ENCODE results near the gene MRTFA. TPM values are rescaled to one million over a fixed set of nuclear protein-coding genes. Genes with fewer than 3 reads are reported as not detected.

The MRTFA gene
- total and polyA plus RNA-seq, 9 of the 15 experiments (the other 6 are each of a cell fraction or from before 2014, with no cell fraction given) = 0.84 to 21.1 (median 3.7) TPM

DNA sequence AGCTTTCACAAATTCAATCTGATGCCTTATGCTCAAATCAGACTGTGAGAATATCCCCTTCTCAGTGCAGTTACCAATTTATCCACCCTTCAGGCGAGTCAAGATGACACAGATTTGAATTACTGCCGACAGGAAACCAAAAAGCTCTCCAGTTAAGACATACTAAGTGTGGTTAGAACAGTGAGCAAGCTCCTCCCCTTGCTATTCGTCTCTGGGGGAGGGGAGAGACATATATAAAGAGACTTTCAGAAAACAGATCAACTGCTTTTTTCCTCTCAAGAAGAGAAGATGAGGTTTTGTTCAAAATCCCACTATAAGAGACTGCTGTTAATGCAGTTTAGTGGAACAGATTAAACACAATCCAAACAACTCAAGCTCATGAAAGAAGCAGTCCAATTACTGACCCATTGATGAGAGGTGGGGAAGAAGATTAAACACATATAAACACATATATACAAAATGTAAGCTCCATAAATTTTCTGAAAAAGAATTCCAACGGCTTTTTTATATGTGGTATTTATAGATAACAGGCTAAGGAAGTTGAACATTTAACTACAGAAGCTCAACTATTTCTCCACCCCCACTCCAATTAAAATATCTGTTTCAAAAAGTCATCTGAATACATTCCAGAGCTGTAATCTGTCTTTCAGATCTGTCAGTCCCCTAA is 102.7 kb downstream of the MRTFA start (continued):
- no peak for TF ChIP-seq ZNF584 (CRISPR knock-in tag; IDR thresholded peaks at IDR 0.05; ENCODE audit: low read depth)
- 0 out of 2 replicates have a peak, but pooled peaks have one; percentile 69 for TF ChIP-seq ZKSCAN1 (IDR thresholded peaks at IDR 0.05; ENCODE audit: low read depth, low read length)

DNA sequence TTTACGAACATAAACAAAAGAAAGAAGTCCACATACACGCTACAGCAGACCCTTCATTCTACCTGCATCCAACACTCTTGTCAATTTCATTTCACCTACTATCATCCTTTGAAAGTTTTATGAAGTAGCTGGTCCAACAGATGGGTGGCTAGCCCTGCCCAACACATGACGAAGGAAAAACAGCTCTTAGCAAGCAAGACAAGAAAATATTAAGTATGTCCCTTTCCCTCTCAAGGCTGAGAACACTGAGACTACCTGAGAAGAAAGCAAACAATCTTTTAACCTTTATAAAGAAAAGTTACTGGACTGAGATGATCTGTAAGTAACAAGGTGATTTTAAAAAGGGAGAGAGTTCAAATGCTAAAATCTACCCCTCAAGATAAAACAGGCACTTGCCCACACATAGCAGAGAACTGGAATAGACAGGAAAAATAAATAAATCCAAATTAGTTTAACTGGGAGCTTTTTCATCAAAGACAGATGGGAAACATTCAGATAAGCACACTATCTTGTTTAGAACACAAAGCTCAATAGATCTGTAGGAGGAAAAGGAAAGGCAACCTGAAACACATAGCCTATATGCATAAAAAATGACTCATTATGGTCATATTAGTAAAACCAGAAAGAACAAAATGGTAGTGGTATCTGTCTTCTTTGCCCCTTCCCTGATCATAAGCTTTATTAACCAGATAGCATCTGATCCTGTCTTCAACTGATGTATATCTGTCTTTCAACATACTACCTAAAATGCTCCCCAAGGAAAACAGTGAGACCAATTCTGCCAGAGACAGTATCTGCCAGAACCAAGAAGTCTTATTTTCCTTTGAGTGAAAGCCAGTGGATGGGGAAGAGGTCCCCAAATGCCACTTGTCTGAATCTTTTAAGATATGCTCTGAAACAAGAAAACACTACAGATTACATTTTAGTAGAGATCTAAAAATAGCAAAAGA is 104.3 kb downstream of the MRTFA start:
- Histone ChIP-seq H3K79me2 (ENCODE audit: control insufficient read depth, insufficient read depth, low read length) (no peaks in the 10 kb centered on the region), H3K9me1 (ENCODE audit: control insufficient read depth, insufficient read depth, low read length) (no peaks in the 10 kb centered on the region), H3K27me3 (ENCODE audit: control insufficient read depth in 2 of 2, insufficient read depth in 2 of 2, low read length in 2 of 2) (no peaks in the 10 kb centered on the region), H3K36me3 (ENCODE audit: control insufficient read depth, insufficient read depth, low read length) (no peaks in the 10 kb centered on the region), H3K4me2 (ENCODE audit: insufficient read depth, low read length) (no peak overlapping the region), H3K4me1 (replicated peaks in 1 of 2; ENCODE audit: control insufficient read depth in 2 of 2, insufficient read depth in 2 of 2, low read length in 2 of 2) (peaks cover 0 to 33% of the 10 kb centered on the region in 2 experiments; a peak in 2 of 5 replicates), H3K27ac (ENCODE audit: extremely low read depth, low read depth, low read length) (no peak overlapping the region), H3K9me3 (replicated peaks; ENCODE audit: control insufficient read depth, insufficient read depth, low read depth, low read length) (no peaks in the 10 kb centered on the region), H3K4me3 (no peak overlapping the region), H4K20me1 (replicated peaks; ENCODE audit: control insufficient read depth, insufficient read depth, low read length) (no peaks in the 10 kb centered on the region), H2AFZ (ENCODE audit: low read depth, low read length) (no peak overlapping the region), H3K9ac (ENCODE audit: insufficient read depth in 1 of 2, low read depth in 2 of 2, low read length in 2 of 2) (no peak overlapping the region; a peak in 1 of 4 replicates)
- POLR2A ChIA-PET = interaction anchor here (1.1 to 1.4 kb wide), 2 partner anchors 14 to 19 kb away, joined by 3 to 4 read pairs; no protein-coding TSS in a partner anchor
- CTCF ChIA-PET (ENCODE audit: low intra/inter-chr PET ratio) = no interaction called here
- DNase-seq (ENCODE audit: extremely low read depth in 1 of 4, low spot score in 3 of 4) (no peak), FAIRE-seq (no peak), ATAC-seq (no peak)
- BruUV-seq (replicated peaks) = no TSS peak
- WGBS (ENCODE audit: insufficient coverage, low coverage, missing lambda C conversion rate) = 46% methylated on average over 3 of the region's 3 CpGs
- in situ Hi-C loops (cut with MboI) = no loop called here
- intact Hi-C loops (cut with micrococcal nuclease) = no loop called here
- TF ChIP-seq RFX1 (IDR thresholded peaks at IDR 0.05) = no peak
- TF ChIP-seq, protein P1, sequence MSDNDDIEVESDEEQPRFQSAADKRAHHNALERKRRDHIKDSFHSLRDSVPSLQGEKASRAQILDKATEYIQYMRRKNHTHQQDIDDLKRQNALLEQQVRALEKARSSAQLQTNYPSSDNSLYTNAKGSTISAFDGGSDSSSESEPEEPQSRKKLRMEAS (CRISPR knock-in tag; IDR thresholded peaks at IDR 0.05) = no peak
- no peak for TF ChIP-seq RB1 (IDR thresholded peaks at IDR 0.05; ENCODE audit: low read depth)
- TF ChIP-seq MYNN (IDR thresholded peaks at IDR 0.05) = no peak
- TF ChIP-seq MYNN (CRISPR knock-in tag; IDR thresholded peaks at IDR 0.05) = no peak
- no peak for TF ChIP-seq EZH2 (IDR thresholded peaks at IDR 0.05; ENCODE audit: borderline replicate concordance, low read depth, low read length)
